Measurements from ENCODE around the gene EFHD1.

EFHD1 gene

GRCh38 chr2:232592772-232593395 lies 40.5 kb upstream of the EFHD1 start:
- DNase-seq (ENCODE audit: low spot score), result no peak
- in situ Hi-C loops (cut with MboI; ENCODE audit: low sequenced_read_pairs, unreplicated experiment), result no loop called here
- TF ChIP-seq CTCF (IDR thresholded peaks at IDR 0.05; ENCODE audit: borderline replicate concordance, control extremely low read depth, extremely low read depth, insufficient read depth, missing control alignments), result no peak

- in situ Hi-C loops (cut with MboI; ENCODE audit: low sequenced_read_pairs, unreplicated experiment), result no loop called here
- no peak for TF ChIP-seq CTCF (IDR thresholded peaks at IDR 0.05; ENCODE audit: borderline replicate concordance, control extremely low read depth, extremely low read depth, insufficient read depth, missing control alignments)
- DNase-seq (ENCODE audit: low spot score), result no peak
Observed at GRCh38 chr2:232593982-232594381, 39.4 kb upstream of the EFHD1 start.

DNA sequence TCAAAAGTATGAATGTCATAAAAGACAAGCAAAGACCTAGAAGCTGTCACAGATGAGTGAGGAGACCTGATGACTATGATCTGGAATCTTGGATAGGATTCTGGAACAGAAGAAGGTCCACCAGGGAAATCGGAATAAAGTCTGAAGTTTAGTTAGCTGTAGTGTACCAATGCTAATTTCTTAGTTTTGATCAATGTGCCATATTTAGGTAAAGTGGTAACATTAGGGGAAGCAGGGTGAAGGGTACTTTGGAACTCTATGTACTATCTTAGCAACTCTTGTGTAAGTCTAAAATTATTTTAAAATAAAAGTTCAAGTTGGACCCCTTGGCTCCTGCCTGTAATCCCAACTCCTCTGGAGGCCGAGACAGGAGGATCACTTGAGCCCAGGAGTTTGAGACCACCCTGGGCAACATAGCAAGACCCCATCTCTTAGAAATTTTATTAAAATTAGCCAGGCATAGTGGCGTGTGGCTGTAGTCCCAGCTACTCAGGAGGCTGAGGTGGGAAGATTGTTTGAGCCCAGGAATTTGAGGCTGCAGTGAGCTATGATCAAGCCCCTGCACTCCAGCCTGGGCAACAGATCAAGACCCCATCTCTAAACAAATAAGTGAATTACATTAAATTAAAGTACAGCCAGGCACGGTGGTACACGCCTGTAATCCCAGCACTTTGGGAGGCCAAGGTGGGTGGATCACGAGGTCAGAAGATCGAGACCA lies 35.9 kb upstream of the EFHD1 start:
- TF ChIP-seq CTCF (IDR thresholded peaks at IDR 0.05; ENCODE audit: borderline replicate concordance, control extremely low read depth, extremely low read depth, insufficient read depth, missing control alignments), result no peak
- in situ Hi-C loops (cut with MboI; ENCODE audit: low sequenced_read_pairs, unreplicated experiment), result no loop called here

DNA sequence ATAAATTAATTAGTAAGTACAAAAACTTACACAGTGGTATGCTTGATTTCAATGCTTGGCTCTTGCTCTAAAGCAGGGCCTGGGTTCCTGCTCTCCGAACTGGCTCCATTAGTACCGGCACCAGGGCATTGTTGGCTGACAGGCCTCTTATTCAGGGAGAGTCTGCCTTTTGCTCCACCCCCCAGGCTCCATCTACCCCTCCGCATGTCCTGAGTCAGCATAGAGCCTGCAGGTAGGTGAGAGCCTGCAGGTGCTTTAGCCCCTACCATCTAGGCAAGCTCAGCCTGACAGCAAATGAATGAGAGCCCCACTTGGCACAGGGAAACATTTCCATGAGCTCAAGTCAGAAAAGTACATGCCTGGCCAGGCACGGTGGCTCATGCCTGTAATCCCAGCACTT lies 35.1 kb upstream of the EFHD1 start:
- DNase-seq (ENCODE audit: low spot score), result no peak
- TF ChIP-seq CTCF (IDR thresholded peaks at IDR 0.05; ENCODE audit: borderline replicate concordance, control extremely low read depth, extremely low read depth, insufficient read depth, missing control alignments), result no peak
- in situ Hi-C loops (cut with MboI; ENCODE audit: low sequenced_read_pairs, unreplicated experiment), result no loop called here

More for the DNA sequence above, 35.9 kb upstream of the EFHD1 start:
- no peak for DNase-seq (ENCODE audit: low spot score)

DNA sequence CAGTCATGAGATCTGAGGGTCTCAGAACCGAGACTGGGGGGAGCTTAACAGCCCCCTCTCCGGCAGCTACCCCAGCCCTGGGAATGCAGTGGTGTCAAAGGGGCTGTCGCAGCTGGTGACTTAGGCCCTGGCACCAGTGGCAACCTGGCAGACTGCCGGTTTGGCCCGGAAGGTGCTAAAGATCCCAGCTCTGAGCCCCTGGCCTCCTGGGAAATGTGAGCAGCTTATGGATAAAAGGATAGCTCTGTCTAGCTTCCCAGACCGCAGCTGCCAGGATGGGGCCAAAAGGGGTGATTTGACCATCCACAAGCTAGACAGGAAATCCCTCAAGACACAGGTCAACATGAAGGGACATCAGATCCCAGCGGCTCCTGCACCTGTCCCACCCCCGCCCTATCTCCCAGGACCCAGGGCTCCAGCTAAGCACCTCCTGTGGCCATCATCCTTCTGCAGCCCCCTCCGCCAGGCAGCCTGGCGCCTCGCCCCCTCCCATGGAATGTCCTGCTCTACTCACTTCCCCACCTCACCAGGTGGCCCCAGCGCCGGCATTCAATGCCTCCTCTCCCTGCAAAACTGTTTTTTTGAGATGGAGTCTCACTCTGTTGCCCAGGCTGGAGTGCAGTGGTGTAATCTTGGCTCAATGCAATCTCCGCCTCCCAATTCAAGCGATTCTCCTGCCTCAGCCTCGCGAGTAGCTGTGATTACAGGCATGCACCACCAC lies 33.2 kb upstream of the EFHD1 start:
- DNase-seq (ENCODE audit: low spot score), result no peak
- in situ Hi-C loops (cut with MboI; ENCODE audit: low sequenced_read_pairs, unreplicated experiment), result loop anchor here (25.0 kb wide), 2 partner anchors 437 to 662 kb away; partner anchors contain the start of genes ATG16L1 and NEU2
- no peak for TF ChIP-seq CTCF (IDR thresholded peaks at IDR 0.05; ENCODE audit: borderline replicate concordance, control extremely low read depth, extremely low read depth, insufficient read depth, missing control alignments)

DNA sequence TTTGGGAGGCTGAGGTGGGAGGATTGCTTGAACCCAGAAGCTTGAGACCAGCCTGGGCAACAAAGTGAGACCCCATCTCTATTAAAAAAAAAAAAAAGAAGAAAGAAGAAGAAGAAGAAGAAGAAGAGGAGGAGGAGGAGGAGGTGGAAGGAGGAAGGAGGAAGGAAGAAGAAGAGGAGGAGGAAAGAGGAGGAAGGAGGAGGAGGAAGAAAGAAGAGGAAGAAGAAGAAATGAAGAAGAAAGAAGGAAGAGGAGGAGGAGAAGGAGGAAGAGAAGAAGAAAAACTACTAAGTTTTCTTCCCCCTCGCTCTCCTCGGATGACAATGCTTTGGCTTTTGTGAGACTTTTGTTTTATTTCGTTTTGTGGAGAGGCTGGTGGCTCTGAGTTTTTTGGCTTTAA lies 30.1 kb upstream of the EFHD1 start:
- DNase-seq (ENCODE audit: low spot score), result no peak
- no peak for TF ChIP-seq CTCF (IDR thresholded peaks at IDR 0.05; ENCODE audit: borderline replicate concordance, control extremely low read depth, extremely low read depth, insufficient read depth, missing control alignments)
- in situ Hi-C loops (cut with MboI; ENCODE audit: low sequenced_read_pairs, unreplicated experiment), result loop anchor here (25.0 kb wide), 2 partner anchors 434 to 659 kb away; partner anchors contain the start of genes ATG16L1 and NEU2
